Iris pigment epithelial cell (primary cell): Measurements from ENCODE around the gene AGBL4.

Experiments used
- DNase-seq: peaks from one replicate; pipeline ENCODE4 v3.0.0-alpha.2; 2011; ENCODE audit warnings: low read depth

Gene AGBL4

GRCh38 chr1:48829446-48829845 lies 1194.3 kb downstream of the AGBL4 start:
- no peak for DNase-seq

- DNase-seq: no peak
These were observed 1200.6 kb downstream of the AGBL4 start for GRCh38 chr1:48823168-48823567.

GRCh38 chr1:48820491-48820890 lies 1203.3 kb downstream of the AGBL4 start:
- no peak for DNase-seq

GRCh38 chr1:48817505-48818114 lies 1206.1 kb downstream of the AGBL4 start:
- peak; percentile 43 for DNase-seq

- DNase-seq: no peak
These were observed 1213.0 kb downstream of the AGBL4 start for GRCh38 chr1:48810740-48811139.

- no peak for DNase-seq
These were observed 1215.3 kb downstream of the AGBL4 start for GRCh38 chr1:48808496-48808895.

- no peak for DNase-seq
These were observed 1216.0 kb downstream of the AGBL4 start for GRCh38 chr1:48807554-48808260.

GRCh38 chr1:48803474-48803873 lies 1220.3 kb downstream of the AGBL4 start:
- no peak for DNase-seq

- DNase-seq: no peak
These were observed 1228.9 kb downstream of the AGBL4 start for GRCh38 chr1:48794816-48795215.

- no peak for DNase-seq
These were observed 1229.9 kb downstream of the AGBL4 start for GRCh38 chr1:48793863-48794262.

- DNase-seq: no peak
These were observed 1230.8 kb downstream of the AGBL4 start for GRCh38 chr1:48792961-48793360.

GRCh38 chr1:48790397-48790796 lies 1233.4 kb downstream of the AGBL4 start:
- no peak for DNase-seq

GRCh38 chr1:48789903-48790302 lies 1233.9 kb downstream of the AGBL4 start:
- DNase-seq: no peak

- no peak for DNase-seq
These were observed 1237.9 kb downstream of the AGBL4 start for GRCh38 chr1:48785869-48786268.

GRCh38 chr1:48784301-48784700 lies 1239.5 kb downstream of the AGBL4 start:
- no peak for DNase-seq

- DNase-seq: no peak
These were observed 1246.4 kb downstream of the AGBL4 start for GRCh38 chr1:48777219-48777895.

GRCh38 chr1:48776393-48777218 lies 1247.1 kb downstream of the AGBL4 start, which contains the start of gene BEND5:
BEND5 (minus strand) TSS chr1:48776891; CDS start chr1:48776831, 60 bp downstream.
- DNase-seq: no peak

- DNase-seq: no peak
These were observed 1247.8 kb downstream of the AGBL4 start for GRCh38 chr1:48775831-48776392.

- no peak for DNase-seq
These were observed 1250.6 kb downstream of the AGBL4 start for GRCh38 chr1:48773133-48773532.

- no peak for DNase-seq
These were observed 1251.5 kb downstream of the AGBL4 start for GRCh38 chr1:48772211-48772610.

- no peak for DNase-seq
These were observed 1252.2 kb downstream of the AGBL4 start for GRCh38 chr1:48771561-48771960.

- DNase-seq: no peak
These were observed 1255.7 kb downstream of the AGBL4 start for GRCh38 chr1:48767975-48768510.
